GM23338 (cell line): Measurements from ENCODE around the gene CASR.

Experiments
- CREB1 ChIP-seq: fragments of 250-450 bp; sonication (Bioruptor Pico); IDR thresholded peaks from 2 replicates; pipeline ENCODE4 v1.5.0; 2020; ENCODE audit warnings: low read depth, mild to moderate bottlenecking, moderate library complexity
- ZNF114 ChIP-seq: fragments of 250-450 bp; sonication (Bioruptor Pico); IDR thresholded peaks from 2 replicates; pipeline ENCODE4 v1.5.0; 2020; ENCODE audit warnings: mild to moderate bottlenecking, moderate library complexity
- TF ChIP-seq, protein P1 (sequence below), 2 experiments: fragments of 200-600 bp in 1 of 2; sonication (generic) in 1 of 2; conservative IDR thresholded peaks; 2 replicates each; pipeline versions ENCODE4 v1.5.1 to v1.6.1; 2016 to 2017; ENCODE audit warnings: antibody characterized with exemption in 2 of 2, low read depth in 2 of 2, mild to moderate bottlenecking in 2 of 2, moderate library complexity in 1 of 2

DNA sequence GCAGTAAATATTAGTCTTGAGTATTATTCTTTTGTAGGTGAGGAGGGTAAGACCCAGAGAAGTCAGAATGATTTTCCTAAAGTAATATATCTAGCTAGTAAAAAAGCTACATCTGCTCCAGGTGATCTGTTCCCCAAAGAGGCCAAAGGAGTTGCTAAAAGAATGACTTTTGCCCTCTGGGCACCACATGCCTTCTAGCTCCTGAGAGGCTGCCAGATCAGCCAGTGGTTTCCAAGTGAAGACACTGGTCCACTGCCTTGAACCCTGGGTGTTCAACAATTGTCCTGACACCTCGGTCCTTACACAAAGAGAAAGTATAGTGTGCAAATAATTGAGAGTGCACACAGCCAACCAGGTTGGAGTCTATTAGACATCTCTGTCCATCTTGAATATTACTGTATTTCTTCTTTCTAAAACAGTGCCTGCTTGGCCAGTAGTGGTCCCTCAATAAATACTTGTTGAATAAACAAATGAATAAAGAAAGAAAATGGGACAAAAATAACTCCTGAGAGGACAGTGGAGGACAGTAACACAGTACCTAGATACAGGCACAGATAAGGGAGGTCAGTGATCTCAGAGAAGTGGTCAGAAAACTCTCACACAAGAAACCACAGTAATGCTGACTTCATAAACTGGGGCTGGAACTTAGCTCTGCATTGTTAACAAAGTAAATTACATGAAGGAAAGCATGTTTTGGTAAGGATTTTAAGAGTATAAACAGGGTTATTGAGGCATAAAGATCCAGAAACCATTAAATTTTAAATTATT is 85.0 kb downstream of the CASR start:
- TF ChIP-seq, protein P1, sequence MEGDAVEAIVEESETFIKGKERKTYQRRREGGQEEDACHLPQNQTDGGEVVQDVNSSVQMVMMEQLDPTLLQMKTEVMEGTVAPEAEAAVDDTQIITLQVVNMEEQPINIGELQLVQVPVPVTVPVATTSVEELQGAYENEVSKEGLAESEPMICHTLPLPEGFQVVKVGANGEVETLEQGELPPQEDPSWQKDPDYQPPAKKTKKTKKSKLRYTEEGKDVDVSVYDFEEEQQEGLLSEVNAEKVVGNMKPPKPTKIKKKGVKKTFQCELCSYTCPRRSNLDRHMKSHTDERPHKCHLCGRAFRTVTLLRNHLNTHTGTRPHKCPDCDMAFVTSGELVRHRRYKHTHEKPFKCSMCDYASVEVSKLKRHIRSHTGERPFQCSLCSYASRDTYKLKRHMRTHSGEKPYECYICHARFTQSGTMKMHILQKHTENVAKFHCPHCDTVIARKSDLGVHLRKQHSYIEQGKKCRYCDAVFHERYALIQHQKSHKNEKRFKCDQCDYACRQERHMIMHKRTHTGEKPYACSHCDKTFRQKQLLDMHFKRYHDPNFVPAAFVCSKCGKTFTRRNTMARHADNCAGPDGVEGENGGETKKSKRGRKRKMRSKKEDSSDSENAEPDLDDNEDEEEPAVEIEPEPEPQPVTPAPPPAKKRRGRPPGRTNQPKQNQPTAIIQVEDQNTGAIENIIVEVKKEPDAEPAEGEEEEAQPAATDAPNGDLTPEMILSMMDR (conservative IDR thresholded peaks at IDR 0.05; ENCODE audit: low read depth in 2 of 2), result no peak
- TF ChIP-seq ZNF114 (CRISPR knock-in tag) (no peak), CREB1 (CRISPR knock-in tag) (no peak)
